ENCODE results near the gene ORM2. TPM values are rescaled to one million over a fixed set of nuclear protein-coding genes. Genes with fewer than 3 reads are reported as not detected.

Gene ORM2
- total and polyA plus RNA-seq, 2 of the 4 experiments (the other 2 are of a cell fraction) = not detected

GRCh38 chr9:114364134-114365041 is 34.7 kb downstream of the ORM2 start:
- Histone ChIP-seq H2AK9ac (replicated peaks; ENCODE audit: low read depth, low read length, poor library complexity) (no peak overlapping the region), H2BK15ac (ENCODE audit: low read depth, low read length) (no peak overlapping the region; the same call in 2 of the 3 replicates), H4K91ac (ENCODE audit: insufficient read depth, low read depth, low read length) (peak overlapping the region; percentile 26), H3K9me1 (ENCODE audit: insufficient read depth, low read length) (peaks cover 18% of the 10 kb centered on the region), H3K4me1 (ENCODE audit: control insufficient read depth, insufficient read depth, low read length) (peaks cover 16% of the 10 kb centered on the region), H3K18ac (ENCODE audit: low read depth, low read length) (peak overlapping the region; percentile 69), H2BK20ac (ENCODE audit: low read depth, low read length) (peak overlapping the region; percentile 64; the same call in 1 of the 2 replicates), H3K79me1 (ENCODE audit: low read depth in 1 of 2, low read length in 2 of 2) (peaks cover 2 to 7% of the 10 kb centered on the region in 2 experiments), H2AFZ (replicated peaks; ENCODE audit: low read length, poor library complexity) (no peak overlapping the region), H2AK5ac (ENCODE audit: low read depth, low read length) (peak overlapping the region; percentile 5), H2BK5ac (ENCODE audit: low read depth, low read length, poor library complexity, severe bottlenecking) (no peak overlapping the region), H3K23ac (ENCODE audit: low read depth, low read length) (no peak overlapping the region), H3K9ac (ENCODE audit: low read depth, low read length) (no peak overlapping the region), H4K8ac (ENCODE audit: low read depth in 2 of 2, low read length in 2 of 2) (peak overlapping the region in 1 of 2 experiments; percentile 29; a peak in 1 of 4 replicates), H3K9me3 (ENCODE audit: control insufficient read depth, insufficient read depth, low read length) (no peaks in the 10 kb centered on the region), H3K27ac (ENCODE audit: insufficient read depth, low read length) (peak overlapping the region; percentile 8; the same call in 1 of the 2 replicates), H3K4ac (ENCODE audit: low read depth, low read length) (peak overlapping the region; percentile 77), H3K4me2 (ENCODE audit: low read depth, low read length) (peak overlapping the region; percentile 20; the same call in 1 of the 2 replicates), H4K5ac (ENCODE audit: low read depth, low read length) (peak overlapping the region; percentile 22; the same call in 1 of the 2 replicates), H3K14ac (replicated peaks; ENCODE audit: low read depth, low read length) (0 out of 2 replicates have a peak overlapping the region, but pooled peaks have one; percentile 5), H4K20me1 (ENCODE audit: insufficient read depth, low read length) (no peaks in the 10 kb centered on the region; the same call in 1 of the 2 replicates), H3K56ac (ENCODE audit: extremely low read depth, insufficient read depth, low read length) (no peak overlapping the region), H3K36me3 (ENCODE audit: control insufficient read depth, insufficient read depth, low read length) (peaks cover 58% of the 10 kb centered on the region), H3K27me3 (ENCODE audit: control insufficient read depth, insufficient read depth, low read length) (no peaks in the 10 kb centered on the region), H2BK120ac (ENCODE audit: low read depth, low read length) (peak overlapping the region; percentile 5; the same call in 1 of the 2 replicates), H3K4me3 (ENCODE audit: insufficient read depth, low read depth, low read length) (no peak overlapping the region)
- ChIA-PET POLR2A (ENCODE audit: unreplicated experiment) (no interaction called here), CTCF (interaction anchor here (0.8 kb wide), 1 partner anchor 257 kb away, joined by 3 read pairs; no protein-coding TSS in a partner anchor)
- TF ChIP-seq FOS (IDR thresholded peaks at IDR 0.05; ENCODE audit: low read depth, low read length) (peak; percentile 39; the same call in 1 of the 2 replicates), BHLHE40 (IDR thresholded peaks at IDR 0.05; ENCODE audit: low read depth, low read length) (0 out of 2 replicates have a peak, but pooled peaks have one; percentile 18), SMC3 (IDR thresholded peaks at IDR 0.05; ENCODE audit: low read depth, low read length) (no peak; the same call in 1 of the 2 replicates), CEBPB (IDR thresholded peaks at IDR 0.05; ENCODE audit: low read depth, low read length) (peak; percentile 100)
- TF ChIP-seq, protein P1, sequence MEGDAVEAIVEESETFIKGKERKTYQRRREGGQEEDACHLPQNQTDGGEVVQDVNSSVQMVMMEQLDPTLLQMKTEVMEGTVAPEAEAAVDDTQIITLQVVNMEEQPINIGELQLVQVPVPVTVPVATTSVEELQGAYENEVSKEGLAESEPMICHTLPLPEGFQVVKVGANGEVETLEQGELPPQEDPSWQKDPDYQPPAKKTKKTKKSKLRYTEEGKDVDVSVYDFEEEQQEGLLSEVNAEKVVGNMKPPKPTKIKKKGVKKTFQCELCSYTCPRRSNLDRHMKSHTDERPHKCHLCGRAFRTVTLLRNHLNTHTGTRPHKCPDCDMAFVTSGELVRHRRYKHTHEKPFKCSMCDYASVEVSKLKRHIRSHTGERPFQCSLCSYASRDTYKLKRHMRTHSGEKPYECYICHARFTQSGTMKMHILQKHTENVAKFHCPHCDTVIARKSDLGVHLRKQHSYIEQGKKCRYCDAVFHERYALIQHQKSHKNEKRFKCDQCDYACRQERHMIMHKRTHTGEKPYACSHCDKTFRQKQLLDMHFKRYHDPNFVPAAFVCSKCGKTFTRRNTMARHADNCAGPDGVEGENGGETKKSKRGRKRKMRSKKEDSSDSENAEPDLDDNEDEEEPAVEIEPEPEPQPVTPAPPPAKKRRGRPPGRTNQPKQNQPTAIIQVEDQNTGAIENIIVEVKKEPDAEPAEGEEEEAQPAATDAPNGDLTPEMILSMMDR (conservative IDR thresholded peaks at IDR 0.05; ENCODE audit: low read depth, low read length) = no peak
- in situ Hi-C loops (cut with MboI; ENCODE audit: low sequenced_read_pairs) (no loop called here), intact Hi-C loops (cut with micrococcal nuclease) (no loop called here), dilution Hi-C loops (cut with HindIII; ENCODE audit: low sequenced_read_pairs, unreplicated experiment) (no loop called here)
- 100% methylated on average over 1 of the region's 6 CpGs; no CpG with 5 or more reads in 1 of the 2 experiments for WGBS, 2 experiments (ENCODE audit: extremely low coverage in 2 of 2, insufficient read length in 1 of 2)
- BruUV-seq (replicated peaks) = no TSS peak
- ATAC-seq (ENCODE audit: low read depth) (peak; percentile 48), DNase-seq (peak; percentile 85)

Measured in IMR-90 (cell line).